Heart left ventricle (tissue), 13 donors: Measurements from ENCODE around the gene CFAP161.

Source experiments
- CTCF ChIP-seq, 12 donors: fragments of 200-600 bp; sonication (generic) in 4 of 12; IDR thresholded peaks; one replicate each; pipeline versions ENCODE4 v1.5.0 to v1.8.0; 2018 to 2022; ENCODE audit warnings: antibody characterized with exemption in 12 of 12, mild to moderate bottlenecking in 5 of 12
- POLR2A ChIP-seq, 2 donors: fragments of 450-650 bp; IDR thresholded peaks; one replicate each; pipeline ENCODE4 v1.6.1; 2017; ENCODE audit warnings: antibody characterized with exemption in 2 of 2, mild to moderate bottlenecking in 2 of 2, moderate library complexity in 2 of 2
- donor health status: ischemic (EF 13 %, LVEDD 7.1; RV severe dilation, severe dysfunction).
- donor health status: DM: no; HTN: yes; CAD: no.
- donor health status: DM: no; HTN: no; CAD: no.
- donor health status: ischemic (EF 25% LVEDD 6.9; RV normal size, moderate dysfunction).
- donor health status: ischemic (EF 25% LVEDD 5.7; RV mildly dilated, moderate dysfunction).
- donor health status: ischemic (EF 35%, LVEDD 5.7; RV mildly dilated, moderate dysfunction).
- donor health status: nonischemic (EF 11% LVEDD 7.7; RV severe dilation, severe dysfunction).
- donor health status: DM: yes; HTN: yes; CAD: no.
- donor health status: PGD.
- donor health status: ischemic (EF 29% LVEDD 5.4; RV normal size, mild dysfunction).
- donor health status: nonischemic (EF 23%, LVEDD 6.1; RV moderate dilation, normal function).

GRCh38 chr15:81084716-81085115, 49.4 kb upstream of the CFAP161 start:
- TF ChIP-seq POLR2A (IDR thresholded peaks at IDR 0.05): no peak
- TF ChIP-seq CTCF (IDR thresholded peaks at IDR 0.05): no peak
